ENCODE results near the gene MFSD11.
"Not testable (repeated sequence)": the region's sequence is repeated elsewhere in the genome, so short reads cannot be mapped to it uniquely, and the experiment has no call there.

MFSD11 gene

GRCh38 chr17:76726776-76727718 lies 10.9 kb upstream of the MFSD11 start, which contains the start of gene METTL23:
Gene METTL23, plus strand, starts transcription at chr17:76726839. Its CDS starts 2,872 bp downstream, at chr17:76729711.
- DNase-seq (ENCODE audit: low read depth) = no peak

- no peak for DNase-seq (ENCODE audit: low read depth)
These were observed 10.0 kb upstream of the MFSD11 start for GRCh38 chr17:76727745-76728456.

DNA sequence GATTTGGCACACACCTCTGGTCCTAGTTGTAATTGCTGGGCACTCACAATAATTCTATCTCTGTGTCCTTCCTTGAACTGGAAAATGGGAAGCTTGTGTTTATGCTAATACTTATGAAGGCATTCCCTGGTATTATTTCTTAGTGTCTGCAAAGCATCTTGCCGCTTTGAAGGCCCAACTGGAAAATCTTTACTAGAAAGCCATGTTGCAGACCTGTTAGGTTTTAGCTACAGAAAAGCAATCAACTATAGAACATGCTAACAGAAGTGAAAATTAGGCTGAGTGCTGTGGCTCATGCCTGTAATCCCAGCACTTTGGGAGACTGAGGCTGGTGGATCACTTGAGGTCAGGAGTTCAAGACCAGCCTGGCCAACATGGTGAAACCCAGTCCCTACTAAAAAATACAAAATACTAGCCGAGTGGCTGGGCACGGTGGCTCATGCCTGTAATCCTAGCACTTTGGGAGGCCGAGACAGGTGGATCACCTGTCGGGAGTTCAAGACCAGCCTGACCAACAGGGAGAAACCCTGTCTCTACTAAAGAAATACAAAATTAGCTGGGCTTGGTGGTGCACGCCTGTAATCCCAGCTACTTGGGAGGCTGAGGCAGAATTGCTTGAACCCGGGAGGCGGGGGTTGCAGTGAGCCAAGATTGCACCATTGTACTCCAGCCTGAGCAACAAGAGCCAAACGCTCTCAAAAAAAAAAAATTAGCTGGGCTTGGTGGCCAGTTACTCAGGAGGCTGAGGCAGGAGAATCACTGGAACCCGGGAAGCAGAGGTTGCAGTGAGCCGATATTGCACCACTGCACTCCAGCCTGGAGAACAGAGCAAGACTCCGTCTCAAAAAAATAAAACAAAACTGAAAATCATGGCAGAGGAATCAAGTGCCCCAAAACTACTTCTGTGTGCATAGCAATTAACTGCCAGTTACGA lies 5.9 kb upstream of the MFSD11 start:
- DNase-seq (ENCODE audit: low read depth) = not testable (repeated sequence)

GRCh38 chr17:76732734-76733617 lies 4.9 kb upstream of the MFSD11 start:
- DNase-seq (ENCODE audit: low read depth) = no peak

DNA sequence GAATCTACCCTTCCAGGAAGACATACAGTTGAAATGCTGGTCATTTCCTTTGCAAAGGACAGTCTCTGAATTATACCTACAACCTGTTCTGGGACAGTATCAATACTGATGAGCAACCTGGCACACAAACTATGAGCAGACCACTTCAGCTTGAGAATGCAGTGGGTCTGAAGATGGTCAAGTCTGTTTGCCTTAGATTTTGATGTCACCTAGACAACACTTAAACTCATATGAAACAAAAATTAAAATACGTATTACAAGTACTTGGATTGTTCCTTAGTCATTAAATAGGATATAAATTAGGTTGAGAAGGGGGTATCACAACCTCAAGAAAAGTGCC lies 4.3 kb upstream of the MFSD11 start:
- no peak for DNase-seq (ENCODE audit: low read depth)

GRCh38 chr17:76734080-76734840 lies 3.7 kb upstream of the MFSD11 start:
- DNase-seq (ENCODE audit: low read depth) = no peak

DNA sequence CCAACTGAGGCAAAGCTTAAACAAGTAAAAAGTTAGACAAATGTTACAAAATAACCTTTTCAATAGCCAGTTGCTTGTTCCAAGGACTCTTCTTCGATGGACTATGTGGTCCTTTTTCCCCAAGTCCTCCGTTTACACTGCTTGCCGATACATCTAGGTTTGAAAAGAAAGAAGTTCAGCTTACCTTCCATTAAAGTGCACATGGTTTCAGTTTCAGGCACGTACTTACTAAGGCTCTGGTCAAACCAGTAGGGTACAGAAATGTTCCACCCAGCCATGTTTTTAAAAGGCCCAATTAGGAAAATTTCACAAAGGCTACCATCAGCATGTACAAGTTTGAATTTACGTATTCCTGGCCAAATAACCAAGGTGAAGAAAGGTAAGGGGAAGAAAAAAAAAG lies 2.9 kb upstream of the MFSD11 start:
- DNase-seq (ENCODE audit: low read depth) = no peak

- DNase-seq (ENCODE audit: low read depth) = no peak
These were observed 2.2 kb upstream of the MFSD11 start for GRCh38 chr17:76735586-76736348.

DNA sequence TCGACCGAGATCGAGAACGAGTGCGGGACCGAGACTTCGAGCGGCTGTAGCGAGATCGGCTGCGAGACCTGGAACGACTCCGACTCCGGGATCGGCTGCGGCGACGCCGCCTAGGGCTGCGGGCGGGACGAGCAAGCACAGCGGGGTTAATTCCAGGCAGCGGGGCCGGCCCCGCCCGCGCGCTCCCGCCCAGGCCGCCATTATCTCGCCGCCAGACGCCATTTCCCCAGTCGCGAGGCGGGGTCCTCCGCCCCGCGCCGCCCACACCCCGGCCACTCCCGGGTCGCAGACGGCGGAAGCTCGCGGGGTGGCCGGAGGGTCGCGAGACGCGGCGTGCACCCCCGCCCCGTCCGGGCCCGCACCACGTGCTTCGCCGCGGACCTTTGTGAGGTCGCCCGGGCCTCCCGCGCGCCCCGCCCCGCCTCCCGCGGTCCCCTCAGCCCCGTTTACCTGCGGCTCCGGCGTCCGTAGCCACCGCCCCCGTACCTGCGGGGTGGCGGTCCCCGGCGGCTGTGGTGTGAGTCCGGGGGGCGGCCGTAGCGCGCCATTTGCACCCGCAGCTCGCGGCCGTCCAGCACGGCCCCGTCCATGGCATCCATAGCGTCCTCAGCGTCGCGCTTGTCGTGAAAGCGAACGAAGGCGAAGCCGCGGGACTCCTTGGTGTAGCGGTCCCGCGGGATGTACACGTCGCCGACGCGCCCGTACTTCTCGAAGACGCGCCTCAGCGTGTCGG lies 1.4 kb upstream of the MFSD11 start:
- no peak for DNase-seq (ENCODE audit: low read depth)

GRCh38 chr17:76737082-76737675 lies 740 bp upstream of the MFSD11 start, which contains the start of gene SRSF2:
Gene SRSF2, minus strand, starts transcription at chr17:76737331. Its CDS starts 171 bp downstream, at chr17:76737160.
- DNase-seq (ENCODE audit: low read depth) = peak; percentile 98

DNA sequence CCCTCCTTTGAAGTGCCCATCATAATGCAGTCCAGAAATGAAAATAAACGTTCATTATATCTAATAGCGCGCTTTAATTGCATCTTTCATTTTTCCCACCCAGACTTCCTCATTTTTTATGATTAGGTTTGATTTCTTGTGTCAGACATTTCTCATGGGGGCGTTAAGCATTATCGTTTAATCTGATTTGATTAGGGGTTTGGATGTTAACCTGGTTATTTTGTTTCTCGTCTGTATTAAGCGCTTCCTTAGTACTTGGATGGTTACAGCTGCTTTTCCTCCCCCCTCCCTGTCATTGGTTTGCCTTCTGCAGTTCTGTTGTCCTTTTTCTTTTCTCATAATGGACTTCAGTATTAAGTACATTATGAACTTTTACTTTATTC lies 540 bp downstream of the MFSD11 start:
- DNase-seq (ENCODE audit: low read depth) = no peak

DNA sequence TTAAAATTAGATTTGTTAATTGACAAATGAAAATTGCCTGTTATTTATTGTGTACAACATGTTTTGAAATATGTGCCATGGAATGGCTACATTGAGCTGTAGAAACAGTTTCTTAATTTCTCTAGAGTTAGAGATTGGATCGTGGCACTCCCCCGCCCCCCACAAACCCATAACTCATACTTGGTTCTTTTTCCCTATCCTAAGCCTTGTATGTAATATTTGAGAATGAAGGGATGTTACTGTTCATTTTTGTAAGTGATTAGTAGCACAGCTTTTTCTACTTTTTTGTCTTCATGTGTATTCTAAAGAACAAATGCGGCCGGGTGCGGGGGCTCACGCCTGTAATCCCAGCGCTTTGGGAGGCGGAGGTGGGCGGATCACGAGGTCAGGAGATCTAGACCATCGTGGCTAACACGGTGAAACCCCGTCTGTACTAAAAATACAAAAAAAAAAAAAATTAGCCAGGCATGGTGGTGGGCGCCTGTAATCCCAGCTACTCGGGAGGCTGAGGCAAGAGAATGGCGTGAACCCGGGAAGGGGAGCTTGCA lies 1.7 kb downstream of the MFSD11 start:
- not testable (repeated sequence) for DNase-seq (ENCODE audit: low read depth)

DNA sequence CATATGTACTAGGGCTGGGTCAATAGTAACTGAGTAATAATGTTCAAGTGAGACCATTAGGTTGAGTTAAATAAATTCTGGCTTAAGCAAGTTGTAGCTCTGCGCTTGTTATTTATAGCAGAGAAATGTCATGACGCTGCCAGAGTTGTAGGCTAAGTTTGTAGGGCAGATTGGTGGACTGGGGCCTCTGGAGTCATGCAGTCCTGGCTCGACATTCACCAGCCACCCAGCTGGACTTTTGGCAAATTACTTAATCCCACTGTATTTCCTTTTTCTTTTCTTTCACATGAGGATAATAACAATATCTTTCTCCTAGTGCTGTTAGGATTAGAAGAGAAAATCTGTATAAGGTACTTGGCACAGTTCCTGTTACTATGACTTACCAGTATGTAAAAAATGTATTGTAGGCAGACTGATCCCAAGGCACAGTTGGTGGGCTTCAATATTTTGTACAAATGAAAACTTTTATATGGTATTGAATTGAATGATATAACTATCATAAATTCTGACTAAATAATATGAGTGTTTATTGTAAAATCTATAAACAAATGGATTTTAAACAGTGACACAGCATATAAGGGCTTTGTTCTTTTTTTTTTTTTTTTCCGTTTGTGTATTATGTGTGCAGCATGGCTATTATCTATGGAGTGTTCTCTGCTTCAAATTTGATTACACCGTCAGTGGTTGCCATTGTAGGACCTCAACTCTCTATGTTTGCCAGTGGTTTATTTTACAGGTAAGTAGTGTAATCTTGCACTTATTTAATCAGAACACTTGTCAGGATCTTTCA lies 2.6 kb downstream of the MFSD11 start:
- no peak for DNase-seq (ENCODE audit: low read depth)

DNA sequence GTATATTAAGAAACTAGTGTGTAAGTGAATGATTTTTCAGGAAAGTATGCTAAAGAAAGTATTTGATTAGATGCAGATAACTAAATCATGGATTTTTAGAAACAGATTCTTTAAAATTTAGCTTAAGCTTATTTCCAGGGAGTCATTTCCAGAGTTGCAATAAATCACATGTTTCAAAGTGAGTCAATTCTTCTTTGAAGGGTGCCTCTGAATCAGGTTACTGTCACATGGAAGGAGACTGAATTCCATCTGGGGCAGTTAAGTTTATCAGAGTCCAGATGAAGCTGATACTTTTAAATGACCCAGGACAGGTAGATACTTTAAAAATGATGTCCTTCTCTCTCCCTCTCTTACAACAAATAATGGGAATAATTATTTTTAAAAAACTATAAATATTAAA lies 5.0 kb downstream of the MFSD11 start:
- no peak for DNase-seq (ENCODE audit: low read depth)

DNA sequence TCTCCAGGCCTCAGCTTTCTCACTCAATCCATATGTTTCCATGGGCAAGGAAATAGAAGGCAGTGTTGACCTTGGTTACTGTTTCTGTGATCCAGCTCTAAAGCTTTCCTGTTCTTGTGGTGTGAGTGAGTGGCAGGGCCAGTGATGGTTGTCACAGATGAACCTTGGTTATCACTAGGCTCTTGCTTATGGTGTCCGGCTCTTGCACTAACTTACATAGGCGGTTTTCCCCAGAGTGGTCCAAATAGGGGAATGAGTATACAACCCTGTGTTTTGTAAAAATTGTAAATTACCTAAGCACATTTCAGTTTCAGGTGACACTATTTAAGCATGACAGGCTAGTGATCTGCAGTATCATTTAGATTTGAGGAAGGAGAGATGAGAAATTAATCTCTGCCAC lies 6.8 kb downstream of the MFSD11 start:
- no peak for DNase-seq (ENCODE audit: low read depth)

GRCh38 chr17:76745785-76746184 lies 7.9 kb downstream of the MFSD11 start:
- not testable (repeated sequence) for DNase-seq (ENCODE audit: low read depth)

GRCh38 chr17:76747716-76748363 lies 9.9 kb downstream of the MFSD11 start:
- no peak for DNase-seq (ENCODE audit: low read depth)
